Keratinocyte (primary cell): ENCODE results near the gene MON1A. TPM values are rescaled to one million over a fixed set of nuclear protein-coding genes. Genes with fewer than 3 reads are reported as not detected.

Experiments used
- DNase-seq: peaks from one replicate; pipeline ENCODE4 v3.0.0-alpha.2; 2011; ENCODE audit warnings: low read depth, missing footprints, low spot score
- FAIRE-seq: peaks from 2 replicates; lab custom pipeline; 2011; peaks lifted over from hg19 to GRCh38; lab: Jason Lieb, UNC
- H2AFZ ChIP-seq: 2 replicates; pipeline ENCODE4 v1.6.0; 2012; ENCODE audit warnings: low read length, control low read depth, inconsistent platforms; ENCODE audit not compliant: control insufficient read depth
- H3K27ac ChIP-seq: 2 replicates; pipeline ENCODE4 v1.5.1; 2011; ENCODE audit warnings: low read length; ENCODE audit not compliant: control insufficient read depth, insufficient read depth
- H3K27me3 ChIP-seq: 3 replicates; pipeline ENCODE4 v1.6.0; 2011; ENCODE audit warnings: low read length; ENCODE audit not compliant: control insufficient read depth, insufficient read depth; ENCODE audit errors: extremely low read depth
- H3K36me3 ChIP-seq, 2 experiments: 2 replicates in 1 of 2; 3 replicates in 1 of 2; pipeline ENCODE4 v1.5.1; 2011; ENCODE audit warnings: low read length in 2 of 2, mild to moderate bottlenecking in 1 of 2; ENCODE audit not compliant: control insufficient read depth in 2 of 2, insufficient read depth in 2 of 2; ENCODE audit errors: extremely low read depth in 1 of 2
- H3K4me1 ChIP-seq: 3 replicates; pipeline ENCODE4 v1.5.1; 2011; ENCODE audit warnings: low read length; ENCODE audit not compliant: control insufficient read depth, insufficient read depth; ENCODE audit errors: extremely low read depth
- H3K4me2 ChIP-seq: 3 replicates; pipeline ENCODE4 v1.6.0; 2011; ENCODE audit warnings: low read depth, low read length; ENCODE audit not compliant: control insufficient read depth, insufficient read depth; ENCODE audit errors: extremely low read depth
- H3K4me3 ChIP-seq, 3 experiments: fragments of 200-600 bp in 1 of 3; sonication (generic) in 1 of 3; 2 replicates in 2 of 3; 3 replicates in 1 of 3; pipeline ENCODE4 v1.5.1; 2011 to 2016; ENCODE audit warnings: low read length in 3 of 3, mild to moderate bottlenecking in 3 of 3, control low read depth in 2 of 3, inconsistent platforms in 1 of 3, low read depth in 1 of 3, mixed read lengths in 1 of 3, mixed run types in 1 of 3, moderate library complexity in 1 of 3; ENCODE audit not compliant: control insufficient read depth in 2 of 3, insufficient read depth in 2 of 3; ENCODE audit errors: extremely low read depth in 1 of 3
- H3K79me2 ChIP-seq: 2 replicates; pipeline ENCODE4 v1.6.0; 2012; ENCODE audit warnings: low read length; ENCODE audit not compliant: control insufficient read depth, insufficient read depth
- H3K9ac ChIP-seq: 3 replicates; pipeline ENCODE4 v1.6.0; 2011; ENCODE audit warnings: low read length; ENCODE audit not compliant: control insufficient read depth, insufficient read depth; ENCODE audit errors: extremely low read depth
- H3K9me1 ChIP-seq: 3 replicates; pipeline ENCODE4 v1.6.0; 2011; ENCODE audit warnings: low read length; ENCODE audit not compliant: control insufficient read depth, insufficient read depth; ENCODE audit errors: extremely low read depth
- H3K9me3 ChIP-seq: 2 replicates; pipeline ENCODE4 v1.5.1; 2012; ENCODE audit warnings: low read depth, low read length; ENCODE audit not compliant: control insufficient read depth
- H4K20me1 ChIP-seq: 3 replicates; pipeline ENCODE4 v1.6.0; 2011; ENCODE audit warnings: low read length; ENCODE audit not compliant: control insufficient read depth, insufficient read depth; ENCODE audit errors: extremely low read depth
- CTCF ChIP-seq, 3 experiments: IDR thresholded peaks in 1 of 3; conservative IDR thresholded peaks in 1 of 3; optimal IDR thresholded peaks in 1 of 3; 2 replicates in 2 of 3; 3 replicates in 1 of 3; pipeline versions ENCODE3 to v1.5.1; 2011; ENCODE audit warnings: low read length in 3 of 3, mild to moderate bottlenecking in 3 of 3, moderate library complexity in 2 of 3, control low read depth in 1 of 3, inconsistent platforms in 1 of 3; ENCODE audit not compliant: insufficient read depth in 2 of 3; ENCODE audit errors: extremely low read depth in 1 of 3
- EZH2 ChIP-seq: IDR thresholded peaks from one replicate; pipeline ENCODE4 v1.6.1; 2012; ENCODE audit warnings: inconsistent platforms, mild to moderate bottlenecking, low read length, moderate library complexity
- dilution Hi-C: fragments of 300-500 bp; cut with MboI; formaldehyde crosslinking; loops from one replicate; pipeline ENCODE4 v1.7.0; 2020; ENCODE audit warnings: low sequenced_read_pairs; ENCODE audit not compliant: extremely low pct_ligation_motif_present
- polyA plus RNA-seq, 5 experiments: library from polyadenylated mRNA; depleted of rRNA in 3 of 5; stranded (reverse) in 3 of 5; stranded (forward) in 1 of 5; unstranded in 1 of 5; fragments of >200 nt; gene quantifications; 1 replicate in 1 of 5; 2 replicates in 3 of 5; 3 replicates in 1 of 5; pipeline versions ENCODE4 v1.2.1 to v1.2.3, GENCODE V29; 2011 to 2012; ENCODE audit warnings: missing spikeins in 2 of 5, low read depth in 1 of 5, low replicate concordance in 1 of 5

MON1A gene
- polyA plus RNA-seq, 1 donor (not counting 4 experiments of a cell fraction or from before 2014, with no cell fraction given) = 10.7 TPM

- H3K27me3 ChIP-seq = peaks cover 60% of the 10 kb centered on the region
- H3K4me2 ChIP-seq = no peak overlapping the region
- no peak overlapping the region for H2AFZ ChIP-seq
- no peak overlapping the region for H3K4me3 ChIP-seq
- no peak overlapping the region for H3K27ac ChIP-seq
- DNase-seq (no peak), FAIRE-seq (no peak)
- H4K20me1 ChIP-seq = peaks cover 4% of the 10 kb centered on the region
- H3K9me1 ChIP-seq = no peaks in the 10 kb centered on the region
- no peak for TF ChIP-seq EZH2
- TF ChIP-seq CTCF (optimal IDR thresholded peaks at IDR 0.05 in 1 of 3, IDR thresholded peaks at IDR 0.05 in 1 of 3, conservative IDR thresholded peaks at IDR 0.05 in 1 of 3; ENCODE audit: extremely low read depth in 1 of 3, insufficient read depth in 2 of 3, low read length in 3 of 3) = no peak
- dilution Hi-C loops = loop anchor here (25.0 kb wide), 2 partner anchors 89 to 136 kb away; no protein-coding TSS in a partner anchor
- H3K9ac ChIP-seq = no peak overlapping the region
- H3K36me3 ChIP-seq = no peaks in the 10 kb centered on the region
- H3K4me1 ChIP-seq = no peaks in the 10 kb centered on the region
- no peaks in the 10 kb centered on the region for H3K79me2 ChIP-seq
- H3K9me3 ChIP-seq = no peaks in the 10 kb centered on the region
These were observed 56.8 kb downstream of the MON1A start for GRCh38 chr3:49872801-49873281.

GRCh38 chr3:49871531-49872153, 58.0 kb downstream of the MON1A start:
- DNase-seq (peak; percentile 45), FAIRE-seq (no peak)
- Histone ChIP-seq H3K9ac (no peak overlapping the region), H3K4me1 (no peaks in the 10 kb centered on the region), H3K36me3 (no peaks in the 10 kb centered on the region), H4K20me1 (peaks cover 4% of the 10 kb centered on the region), H3K27ac (no peak overlapping the region), H3K9me1 (no peaks in the 10 kb centered on the region), H3K4me2 (no peak overlapping the region), H2AFZ (no peak overlapping the region), H3K9me3 (no peaks in the 10 kb centered on the region), H3K27me3 (peaks cover 64% of the 10 kb centered on the region), H3K4me3 (no peak overlapping the region), H3K79me2 (no peaks in the 10 kb centered on the region)
- TF ChIP-seq CTCF (optimal IDR thresholded peaks at IDR 0.05 in 1 of 3, IDR thresholded peaks at IDR 0.05 in 1 of 3, conservative IDR thresholded peaks at IDR 0.05 in 1 of 3; ENCODE audit: extremely low read depth in 1 of 3, insufficient read depth in 2 of 3, low read length in 3 of 3) = no peak
- TF ChIP-seq EZH2 = peak; percentile 10
- dilution Hi-C loops = loop anchor here (25.0 kb wide), 2 partner anchors 91 to 134 kb away; no protein-coding TSS in a partner anchor
